ENCODE results near the gene UGT1A7.
A peak's percentile ranks its signal among the peaks of the same experiment; 100 is the strongest.

UGT1A7 gene

DNA sequence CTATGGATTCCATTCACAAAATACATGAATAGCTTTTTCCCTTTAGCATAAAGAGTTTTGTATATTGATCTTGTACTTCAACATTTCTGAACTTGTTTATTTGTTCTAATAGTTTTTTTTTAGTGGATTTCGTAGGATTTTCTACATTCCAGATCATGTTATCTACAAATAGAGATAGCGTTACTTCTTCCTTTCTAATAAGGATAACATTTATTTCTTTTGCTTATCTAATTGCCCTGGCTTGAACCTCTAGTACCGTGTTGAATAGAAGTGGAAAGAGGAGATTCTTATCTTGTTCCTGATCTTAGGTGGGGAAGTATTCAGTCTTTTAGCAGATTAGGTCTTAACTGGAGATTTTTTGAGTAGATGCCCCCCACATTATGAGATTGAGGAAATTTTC, 20.5 kb downstream of the UGT1A7 start:
- DNase-seq (ENCODE audit: low read depth): no peak
- H3K4me3 ChIP-seq (ENCODE audit: low read length): no peak overlapping the region
- TF ChIP-seq, protein P1, sequence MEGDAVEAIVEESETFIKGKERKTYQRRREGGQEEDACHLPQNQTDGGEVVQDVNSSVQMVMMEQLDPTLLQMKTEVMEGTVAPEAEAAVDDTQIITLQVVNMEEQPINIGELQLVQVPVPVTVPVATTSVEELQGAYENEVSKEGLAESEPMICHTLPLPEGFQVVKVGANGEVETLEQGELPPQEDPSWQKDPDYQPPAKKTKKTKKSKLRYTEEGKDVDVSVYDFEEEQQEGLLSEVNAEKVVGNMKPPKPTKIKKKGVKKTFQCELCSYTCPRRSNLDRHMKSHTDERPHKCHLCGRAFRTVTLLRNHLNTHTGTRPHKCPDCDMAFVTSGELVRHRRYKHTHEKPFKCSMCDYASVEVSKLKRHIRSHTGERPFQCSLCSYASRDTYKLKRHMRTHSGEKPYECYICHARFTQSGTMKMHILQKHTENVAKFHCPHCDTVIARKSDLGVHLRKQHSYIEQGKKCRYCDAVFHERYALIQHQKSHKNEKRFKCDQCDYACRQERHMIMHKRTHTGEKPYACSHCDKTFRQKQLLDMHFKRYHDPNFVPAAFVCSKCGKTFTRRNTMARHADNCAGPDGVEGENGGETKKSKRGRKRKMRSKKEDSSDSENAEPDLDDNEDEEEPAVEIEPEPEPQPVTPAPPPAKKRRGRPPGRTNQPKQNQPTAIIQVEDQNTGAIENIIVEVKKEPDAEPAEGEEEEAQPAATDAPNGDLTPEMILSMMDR (conservative IDR thresholded peaks at IDR 0.05; ENCODE audit: low read depth, low read length): no peak

DNA sequence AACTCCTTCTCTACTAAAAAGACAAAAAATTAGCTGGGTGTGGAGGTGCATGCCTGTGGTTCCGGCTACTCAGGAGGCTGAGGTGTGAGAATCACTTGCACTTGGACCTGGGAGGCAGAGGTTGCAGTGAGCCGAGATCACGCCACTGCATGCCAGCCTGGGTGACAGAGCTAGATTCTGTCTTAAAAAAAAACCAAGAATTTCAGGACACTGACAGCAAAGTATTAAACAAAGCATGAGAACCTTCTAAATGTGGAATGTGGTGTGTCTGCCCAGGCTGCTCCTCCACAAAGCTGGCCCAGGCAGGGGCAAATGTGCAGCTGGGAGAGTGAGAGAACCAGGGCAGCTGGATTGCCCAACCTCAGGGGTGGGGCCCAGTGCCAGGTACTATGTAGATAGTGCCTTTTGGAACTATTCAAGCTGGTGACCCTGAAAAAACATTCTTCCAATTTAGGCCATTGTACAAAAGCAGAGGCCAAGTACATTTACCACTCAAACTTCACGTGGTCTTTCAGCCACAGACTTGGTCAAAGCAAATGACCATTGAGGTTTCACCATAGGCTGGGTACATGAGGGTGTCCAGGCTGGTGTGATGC, 24.3 kb downstream of the UGT1A7 start:
- no peak overlapping the region for H3K4me3 ChIP-seq (ENCODE audit: low read length)
- DNase-seq (ENCODE audit: low read depth): no peak
- TF ChIP-seq, protein P1 (conservative IDR thresholded peaks at IDR 0.05; ENCODE audit: low read depth, low read length): no peak

DNA sequence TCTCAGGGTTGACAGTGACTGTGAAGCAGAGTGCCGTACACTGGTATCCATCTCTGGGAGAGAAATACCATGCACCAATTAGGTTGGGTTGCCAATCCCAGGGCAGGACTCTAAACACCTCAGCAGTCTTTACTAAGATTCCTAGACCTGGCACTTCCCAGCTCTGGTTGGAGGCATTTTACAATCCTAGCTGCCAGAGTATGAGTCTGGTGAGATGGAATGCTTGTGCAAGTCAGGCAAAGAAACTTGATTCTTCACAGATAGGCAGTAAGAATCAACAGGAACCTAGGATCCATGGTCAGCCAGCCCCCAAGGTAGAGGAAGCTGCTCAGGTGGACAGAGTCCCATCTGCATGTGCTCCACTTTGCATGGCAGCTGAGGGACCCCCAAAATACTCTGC, 25.0 kb downstream of the UGT1A7 start:
- no peak overlapping the region for H3K4me3 ChIP-seq (ENCODE audit: low read length)
- no peak for DNase-seq (ENCODE audit: low read depth)
- TF ChIP-seq, protein P1 (conservative IDR thresholded peaks at IDR 0.05; ENCODE audit: low read depth, low read length): no peak

DNA sequence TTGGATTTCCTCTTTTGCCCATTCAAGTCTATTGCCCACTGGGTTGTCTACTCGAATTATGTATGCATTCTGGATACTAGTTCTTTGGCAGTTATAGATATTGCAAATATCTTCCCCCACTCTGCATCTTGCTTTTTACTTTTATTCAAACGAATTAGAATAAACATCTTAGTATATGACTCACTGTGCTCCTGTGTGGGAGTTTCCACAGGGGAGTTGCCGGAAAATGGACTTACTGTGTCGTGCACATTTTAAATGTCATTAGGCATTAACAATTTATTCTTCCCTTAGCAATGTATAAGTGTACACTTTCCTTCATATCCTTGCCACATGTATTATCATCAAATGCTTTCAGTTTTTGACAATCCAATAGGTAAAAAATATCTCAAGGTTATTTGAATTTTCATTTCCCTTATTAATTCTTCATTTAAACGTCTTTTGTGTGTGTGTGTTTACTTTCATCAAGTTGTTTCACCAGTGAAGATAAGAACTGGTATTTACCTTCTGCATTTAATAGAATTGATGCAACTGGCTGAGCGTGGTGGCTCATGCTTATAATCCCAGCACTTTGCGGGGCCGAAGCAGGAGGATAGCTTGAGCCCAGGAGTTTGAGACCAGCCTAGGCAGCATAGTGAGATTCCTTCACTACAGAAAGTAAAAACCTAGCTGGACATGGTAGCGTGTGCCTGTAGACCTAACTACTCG, 26.4 kb downstream of the UGT1A7 start:
- TF ChIP-seq, protein P1 (conservative IDR thresholded peaks at IDR 0.05; ENCODE audit: low read depth, low read length): no peak
- H3K4me3 ChIP-seq (ENCODE audit: low read length): no peak overlapping the region
- no peak for DNase-seq (ENCODE audit: low read depth)

DNA sequence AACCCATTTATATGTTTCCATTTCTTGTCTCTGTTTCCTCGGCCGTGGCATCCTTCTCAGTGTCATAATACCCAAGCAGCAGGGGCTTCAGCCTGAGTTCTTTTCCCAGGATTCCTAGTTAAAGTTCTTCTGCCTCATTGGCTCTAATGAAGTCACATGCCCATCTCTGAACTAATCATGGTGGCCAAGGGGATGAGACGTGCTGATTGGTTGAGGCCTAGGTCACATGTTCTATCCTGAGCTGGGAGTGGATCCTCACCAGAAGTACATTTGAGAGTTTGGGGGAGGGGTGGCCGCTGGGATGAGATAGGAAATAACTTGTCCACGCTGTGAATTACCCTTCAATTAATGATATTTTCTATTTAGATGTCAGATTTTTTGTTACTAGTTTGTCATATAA, 27.2 kb downstream of the UGT1A7 start:
- TF ChIP-seq, protein P1 (conservative IDR thresholded peaks at IDR 0.05; ENCODE audit: low read depth, low read length): no peak
- no peak overlapping the region for H3K4me3 ChIP-seq (ENCODE audit: low read length)
- no peak for DNase-seq (ENCODE audit: low read depth)

DNA sequence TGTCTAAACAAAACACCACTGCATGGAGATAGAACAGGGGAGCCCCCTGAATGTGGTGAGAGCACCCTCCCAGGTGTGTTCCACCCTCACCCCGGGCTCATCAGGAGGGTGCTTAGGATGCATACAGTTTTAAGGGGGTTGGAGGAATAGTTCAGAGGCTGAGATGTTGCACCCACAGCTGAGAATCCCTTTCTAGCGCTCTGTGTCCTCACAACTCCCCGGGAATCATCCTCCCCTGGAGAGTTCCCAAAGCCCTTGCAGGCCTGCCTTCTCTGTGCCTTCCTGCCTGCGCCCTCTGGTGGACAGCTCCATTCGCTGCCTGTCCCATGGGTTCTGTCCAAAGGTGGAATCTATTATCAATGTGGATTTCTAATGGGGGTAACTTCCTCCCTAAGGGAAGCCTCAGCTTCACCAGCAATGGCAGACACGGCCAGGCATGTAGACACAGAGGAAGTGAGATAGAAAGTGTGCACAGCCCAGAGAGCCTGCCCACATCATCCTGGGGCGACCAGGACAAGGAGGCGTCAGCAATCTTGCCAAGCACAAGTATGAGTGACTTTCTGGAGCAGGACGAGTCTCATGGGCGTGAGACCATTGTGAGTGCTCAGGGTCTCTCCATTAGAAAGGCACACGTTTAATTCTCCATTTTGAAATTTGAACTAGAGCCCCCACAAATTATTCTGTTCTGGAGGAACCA, 29.8 kb downstream of the UGT1A7 start:
- TF ChIP-seq, protein P1 (conservative IDR thresholded peaks at IDR 0.05; ENCODE audit: low read depth, low read length): peak; percentile 98
- no peak for DNase-seq (ENCODE audit: low read depth)
- no peak overlapping the region for H3K4me3 ChIP-seq (ENCODE audit: low read length)

All from retinal pigment epithelial cell (primary cell).